ENCODE measurements around the gene GARNL3. TPM values are rescaled to one million over a fixed set of nuclear protein-coding genes. Genes with fewer than 3 reads are reported as not detected.

The GARNL3 gene
- total RNA-seq, 1 donor from 2014 or later, result 7.4 TPM

- ATAC-seq, result peak; percentile 13
- DNase-seq (ENCODE audit: low spot score), result no peak
Measured at GRCh38 chr9:127397646-127398274, 133.2 kb downstream of the GARNL3 start.

- ATAC-seq (no peak), DNase-seq (ENCODE audit: low spot score) (no peak)
Measured at GRCh38 chr9:127398275-127398647, 133.7 kb downstream of the GARNL3 start.

- DNase-seq (ENCODE audit: low spot score) (no peak), ATAC-seq (no peak)
Measured at GRCh38 chr9:127398715-127399400, 134.3 kb downstream of the GARNL3 start.

GRCh38 chr9:127399736-127400269, 135.2 kb downstream of the GARNL3 start:
- DNase-seq (ENCODE audit: low spot score) (no peak), ATAC-seq (no peak)

GRCh38 chr9:127402401-127403090, 138.0 kb downstream of the GARNL3 start:
- no peak for DNase-seq (ENCODE audit: low spot score)

GRCh38 chr9:127403507-127404192, 139.1 kb downstream of the GARNL3 start:
- no peak for ATAC-seq
- no peak for DNase-seq (ENCODE audit: low spot score)

More at GRCh38 chr9:127402401-127403090, 138.0 kb downstream of the GARNL3 start:
- ATAC-seq, result no peak

GRCh38 chr9:127404631-127405030, 140.1 kb downstream of the GARNL3 start:
- no peak for ATAC-seq
- no peak for DNase-seq (ENCODE audit: low spot score)

GRCh38 chr9:127405344-127406125, 141.0 kb downstream of the GARNL3 start:
- DNase-seq (ENCODE audit: low spot score) (no peak), ATAC-seq (no peak)

GRCh38 chr9:127406799-127407491, 142.4 kb downstream of the GARNL3 start:
- no peak for DNase-seq (ENCODE audit: low spot score)
- ATAC-seq, result peak; percentile 39

GRCh38 chr9:127407492-127407843, 142.9 kb downstream of the GARNL3 start:
- ATAC-seq (peak; percentile 78), DNase-seq (ENCODE audit: low spot score) (no peak)

GRCh38 chr9:127411122-127411521, 146.5 kb downstream of the GARNL3 start:
- ATAC-seq (no peak), DNase-seq (ENCODE audit: low spot score) (no peak)

GRCh38 chr9:127415141-127415540, 150.6 kb downstream of the GARNL3 start:
- DNase-seq (ENCODE audit: low spot score) (no peak), ATAC-seq (no peak)

- ATAC-seq, result no peak
Measured at GRCh38 chr9:127415657-127416056, 151.1 kb downstream of the GARNL3 start.

GRCh38 chr9:127417131-127418036, 152.8 kb downstream of the GARNL3 start:
- DNase-seq (ENCODE audit: low spot score), result no peak
- ATAC-seq, result peak; percentile 56

More at GRCh38 chr9:127415657-127416056, 151.1 kb downstream of the GARNL3 start:
- no peak for DNase-seq (ENCODE audit: low spot score)

- DNase-seq (ENCODE audit: low spot score), result no peak
- peak; percentile 33 for ATAC-seq
Measured at GRCh38 chr9:127418037-127418471, 153.5 kb downstream of the GARNL3 start.

GRCh38 chr9:127419348-127419747, 154.8 kb downstream of the GARNL3 start:
- DNase-seq (ENCODE audit: low spot score) (no peak), ATAC-seq (no peak)

GRCh38 chr9:127421057-127421456, 156.5 kb downstream of the GARNL3 start:
- ATAC-seq, result peak; percentile 5

GRCh38 chr9:127422133-127422782, 157.7 kb downstream of the GARNL3 start:
- ATAC-seq (no peak), DNase-seq (ENCODE audit: low spot score) (no peak)

More at GRCh38 chr9:127421057-127421456, 156.5 kb downstream of the GARNL3 start:
- no peak for DNase-seq (ENCODE audit: low spot score)

Data from left lobe of liver (tissue), 2 donors.